Gastroesophageal sphincter (tissue), 4 donors: Measurements from ENCODE around the gene MYO15B. TPM values are rescaled to one million over a fixed set of nuclear protein-coding genes. Genes with fewer than 3 reads are reported as not detected.

Experiments
- ATAC-seq: fragments of 150-250 bp; one replicate; pipeline ENCODE4 v1.9.1; 2016; ENCODE audit warnings: mild to moderate bottlenecking, moderate library complexity
- H3K27ac ChIP-seq, 4 donors: fragments of 200-600 bp; sonication (generic) in 3 of 4; 1 replicate in 3 of 4; 2 replicates in 1 of 4; pipeline ENCODE4 v1.5.1; 2016 to 2019
- H3K27me3 ChIP-seq: fragments of 200-600 bp; sonication (generic); one replicate; pipeline ENCODE4 v1.5.1; 2019
- H3K36me3 ChIP-seq, 2 donors: fragments of 200-600 bp; sonication (generic); one replicate each; pipeline ENCODE4 v1.5.1; 2019; ENCODE audit warnings: control low read depth in 1 of 2
- H3K4me1 ChIP-seq, 3 donors: fragments of 200-600 bp; sonication (generic); 1 replicate in 2 of 3; 2 replicates in 1 of 3; pipeline ENCODE4 v1.5.1; 2016 to 2019; ENCODE audit warnings: control low read depth in 2 of 3
- H3K4me3 ChIP-seq, 2 donors: fragments of 200-600 bp; sonication (generic); one replicate each; pipeline ENCODE4 v1.5.1; 2019; ENCODE audit warnings: mild to moderate bottlenecking in 1 of 2, moderate library complexity in 1 of 2
- H3K9me3 ChIP-seq, 3 donors: fragments of 200-600 bp; sonication (generic); one replicate each; pipeline ENCODE4 v1.5.1; 2017 to 2019; ENCODE audit warnings: control low read depth in 2 of 3
- CTCF ChIP-seq, 4 experiments: fragments of 200-600 bp in 2 of 4; fragments of 450-650 bp in 2 of 4; sonication (generic) in 1 of 4; IDR thresholded peaks; one replicate each; pipeline ENCODE4 v1.5.1; 2017 to 2019; ENCODE audit warnings: antibody characterized with exemption in 4 of 4, mild to moderate bottlenecking in 2 of 4, moderate library complexity in 2 of 4
- EP300 ChIP-seq: sonication (generic); formaldehyde crosslinking; IDR thresholded peaks from one replicate; pipeline ENCODE4 v1.6.1; 2017; ENCODE audit warnings: antibody characterized with exemption, mild to moderate bottlenecking
- POLR2A ChIP-seq, 2 donors: fragments of 450-650 bp; IDR thresholded peaks; one replicate each; pipeline ENCODE4 v1.6.1; 2017; ENCODE audit warnings: antibody characterized with exemption in 2 of 2, mild to moderate bottlenecking in 2 of 2, moderate library complexity in 1 of 2
- POLR2AphosphoS5 ChIP-seq: sonication (generic); formaldehyde crosslinking; IDR thresholded peaks from one replicate; pipeline ENCODE4 v1.6.1; 2017; ENCODE audit warnings: antibody characterized with exemption
- WGBS, 2 donors: methylation state at CpG; one replicate each; pipeline ENCODE4 v1.1.5; 2018; ENCODE audit warnings: low coverage in 1 of 2; 5-methylcytosine and 5-hydroxymethylcytosine counted together
- total RNA-seq, 4 donors: library from RNA; depleted of rRNA; stranded (reverse); fragments of >200 nt; gene quantifications; one replicate each; pipeline ENCODE4 v1.1.0, GENCODE V29; 2016

The MYO15B gene
- total RNA-seq, 4 donors from 2014 or later: 10.7 to 76.1 (median 50.8) TPM

DNA sequence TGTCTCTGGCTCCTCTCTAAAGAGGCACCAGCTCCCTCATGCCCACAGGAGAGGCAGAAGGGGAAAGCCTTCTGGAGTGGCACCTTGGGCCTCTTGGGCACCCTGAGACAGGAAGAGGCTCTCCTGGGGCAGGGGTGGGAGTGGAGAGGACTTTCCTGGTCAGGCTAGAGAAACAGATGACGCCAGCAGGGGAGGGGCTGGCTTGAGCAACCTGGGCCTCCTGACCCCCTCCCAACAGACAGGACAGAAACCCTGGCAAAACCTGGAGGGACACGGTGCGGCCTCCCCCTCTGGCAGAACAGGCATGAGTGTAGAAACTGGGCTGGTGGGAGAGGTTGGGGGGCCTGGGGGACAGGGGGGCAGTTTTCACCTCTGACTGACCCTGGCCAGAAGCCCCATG is 51.7 kb downstream of the MYO15B start:
- Histone ChIP-seq H3K4me3 (no peak overlapping the region), H3K9me3 (no peaks in the 10 kb centered on the region), H3K4me1 (peaks cover 0 to 5% (median 1%) of the 10 kb centered on the region in 3 donors), H3K27ac (no peak overlapping the region), H3K36me3 (peaks cover 0 to 55% of the 10 kb centered on the region in 2 donors), H3K27me3 (no peaks in the 10 kb centered on the region)
- 100% methylated on average over 1 of the region's 3 CpGs; no CpG with 5 or more reads in 1 of the 2 donors for WGBS, 2 donors
- TF ChIP-seq POLR2AphosphoS5 (no peak), CTCF (IDR thresholded peaks at IDR 0.05) (no peak)
- ATAC-seq: no peak

DNA sequence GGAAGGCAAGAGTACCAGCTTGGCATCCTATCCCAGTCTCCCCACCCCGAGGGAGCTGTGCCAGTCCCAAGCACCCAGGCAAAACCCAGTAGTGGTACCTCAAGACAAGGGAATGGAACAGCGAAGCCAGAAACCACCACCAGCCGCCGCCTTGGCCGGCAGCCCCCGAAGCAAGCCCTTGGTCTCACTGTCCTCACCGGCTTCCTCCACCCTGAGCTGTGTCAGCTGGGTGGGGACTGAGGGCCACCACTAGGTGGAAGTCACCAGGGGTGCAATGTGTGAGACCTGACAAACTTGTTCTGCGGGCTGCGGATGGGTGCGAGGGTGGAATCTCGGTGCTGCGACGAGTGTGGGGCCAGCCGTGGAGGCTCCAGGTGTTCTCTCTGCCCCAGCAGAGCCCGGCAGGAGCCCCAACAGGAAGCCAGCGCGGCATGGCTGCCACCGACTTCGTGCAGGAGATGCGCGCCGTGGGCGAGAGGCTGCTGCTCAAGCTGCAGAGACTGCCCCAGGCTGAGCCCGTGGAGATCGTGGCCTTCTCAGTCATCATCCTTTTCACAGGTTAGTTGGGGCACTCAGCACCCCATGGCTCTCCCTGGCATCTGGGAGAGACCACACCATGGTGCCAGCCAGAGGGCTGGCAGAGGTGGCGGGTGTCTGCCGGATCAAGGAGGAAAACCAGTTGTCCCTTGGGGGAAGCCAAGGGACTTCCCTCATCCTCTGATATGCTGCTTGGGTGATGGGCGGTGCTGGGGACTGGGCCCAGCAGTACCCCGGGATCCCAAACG is 52.4 kb downstream of the MYO15B start:
- no peak for TF ChIP-seq POLR2AphosphoS5
- no peak overlapping the region for H3K4me3 ChIP-seq
- peaks cover 0 to 55% of the 10 kb centered on the region in 2 donors for H3K36me3 ChIP-seq
- no peaks in the 10 kb centered on the region for H3K9me3 ChIP-seq
- H3K4me1 ChIP-seq: no peaks in the 10 kb centered on the region
- ATAC-seq: no peak
- H3K27ac ChIP-seq: no peak overlapping the region
- 80% methylated on average over 3 of the region's 30 CpGs; no CpG with 5 or more reads in 1 of the 2 donors for WGBS, 2 donors
- no peaks in the 10 kb centered on the region for H3K27me3 ChIP-seq

- Histone ChIP-seq H3K27ac (no peak overlapping the region), H3K4me1 (no peaks in the 10 kb centered on the region), H3K36me3 (peaks cover 0 to 55% of the 10 kb centered on the region in 2 donors), H3K27me3 (no peaks in the 10 kb centered on the region), H3K9me3 (no peaks in the 10 kb centered on the region), H3K4me3 (no peak overlapping the region)
- TF ChIP-seq EP300 (no peak), CTCF (IDR thresholded peaks at IDR 0.05) (no peak), POLR2A (IDR thresholded peaks at IDR 0.05) (no peak), POLR2AphosphoS5 (no peak)
- 80% methylated on average over 1 of the region's 13 CpGs; no CpG with 5 or more reads in 1 of the 2 donors for WGBS, 2 donors
- no peak for ATAC-seq
Measured at GRCh38 chr17:75640556-75641119, 53.0 kb downstream of the MYO15B start.

- no peaks in the 10 kb centered on the region for H3K9me3 ChIP-seq
- H3K36me3 ChIP-seq: peaks cover 0 to 61% of the 10 kb centered on the region in 2 donors
- H3K4me1 ChIP-seq: no peaks in the 10 kb centered on the region
- H3K27me3 ChIP-seq: no peaks in the 10 kb centered on the region
- H3K27ac ChIP-seq: no peak overlapping the region
- H3K4me3 ChIP-seq: no peak overlapping the region
- TF ChIP-seq POLR2AphosphoS5 (no peak), POLR2A (IDR thresholded peaks at IDR 0.05) (no peak), CTCF (IDR thresholded peaks at IDR 0.05) (no peak), EP300 (no peak)
- ATAC-seq: no peak
- WGBS, 2 donors: 96% methylated on average over 4 of the region's 9 CpGs; no CpG with 5 or more reads in 1 of the 2 donors
Measured at GRCh38 chr17:75641343-75641742, 53.7 kb downstream of the MYO15B start.

GRCh38 chr17:75642182-75642783 is 54.7 kb downstream of the MYO15B start:
- no peak for ATAC-seq
- Histone ChIP-seq H3K4me1 (no peaks in the 10 kb centered on the region), H3K4me3 (no peak overlapping the region), H3K27ac (no peak overlapping the region), H3K27me3 (no peaks in the 10 kb centered on the region), H3K9me3 (no peaks in the 10 kb centered on the region), H3K36me3 (peaks cover 0 to 71% of the 10 kb centered on the region in 2 donors)
- TF ChIP-seq EP300 (no peak), CTCF (IDR thresholded peaks at IDR 0.05) (no peak), POLR2AphosphoS5 (no peak), POLR2A (IDR thresholded peaks at IDR 0.05) (no peak)
- WGBS, 2 donors: no CpG with 5 or more reads among the region's 7 CpGs
